Gastrocnemius medialis (tissue), 4 donors: ENCODE results near the gene PLXNA2.

Experiments used
- POLR2A ChIP-seq, 2 donors: fragments of 450-650 bp; IDR thresholded peaks; one replicate each; pipeline ENCODE4 v1.6.1; 2017; ENCODE audit warnings: antibody characterized with exemption in 2 of 2, mild to moderate bottlenecking in 2 of 2, moderate library complexity in 2 of 2
- TF ChIP-seq, protein P1 (sequence below), 5 experiments: fragments of 450-650 bp in 3 of 5; fragments of 200-600 bp in 2 of 5; sonication (generic) in 2 of 5; IDR thresholded peaks in 4 of 5; conservative IDR thresholded peaks in 1 of 5; 1 replicate in 4 of 5; 2 replicates in 1 of 5; pipeline ENCODE4 v1.5.1; 2016 to 2019; ENCODE audit warnings: antibody characterized with exemption in 5 of 5, mild to moderate bottlenecking in 3 of 5, moderate library complexity in 3 of 5

DNA sequence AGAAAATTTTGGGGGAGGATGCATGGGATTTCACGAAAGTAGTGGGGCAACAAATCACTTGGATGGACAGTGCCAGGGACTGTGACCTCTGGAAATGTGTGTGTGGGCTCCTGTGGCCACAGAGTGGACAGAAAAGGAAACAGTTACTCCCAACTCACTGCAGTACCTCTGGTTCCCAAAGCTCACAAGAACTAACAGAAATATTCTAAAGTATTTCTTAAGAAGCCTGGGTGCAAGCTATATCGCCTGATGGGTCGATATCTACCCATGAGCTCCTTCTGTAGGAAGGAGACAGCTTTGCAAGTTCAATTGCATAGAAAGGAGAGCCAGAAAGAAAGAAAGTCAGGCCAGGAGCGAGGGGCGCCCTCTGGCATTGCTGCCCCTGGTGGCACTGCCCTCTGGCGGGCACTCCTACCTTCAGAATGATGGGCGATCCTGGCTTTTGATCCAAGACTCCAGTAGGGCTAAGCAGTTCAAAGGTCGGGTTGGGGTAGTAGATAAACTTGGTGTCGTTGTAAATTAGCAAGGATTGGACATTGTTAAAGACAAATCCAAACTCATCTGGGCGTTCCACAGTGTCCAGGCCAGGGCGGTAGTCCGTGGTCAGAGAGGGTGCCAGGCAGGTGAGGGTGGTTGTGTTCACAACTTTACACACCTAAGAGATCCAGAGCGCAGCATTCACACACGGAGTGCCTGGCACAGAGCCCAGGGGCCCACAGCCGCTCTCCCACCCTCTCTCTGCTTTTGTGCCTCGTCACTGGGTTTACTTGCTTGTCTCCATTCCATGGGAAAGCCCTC lies 198.5 kb downstream of the PLXNA2 start:
- TF ChIP-seq, protein P1, sequence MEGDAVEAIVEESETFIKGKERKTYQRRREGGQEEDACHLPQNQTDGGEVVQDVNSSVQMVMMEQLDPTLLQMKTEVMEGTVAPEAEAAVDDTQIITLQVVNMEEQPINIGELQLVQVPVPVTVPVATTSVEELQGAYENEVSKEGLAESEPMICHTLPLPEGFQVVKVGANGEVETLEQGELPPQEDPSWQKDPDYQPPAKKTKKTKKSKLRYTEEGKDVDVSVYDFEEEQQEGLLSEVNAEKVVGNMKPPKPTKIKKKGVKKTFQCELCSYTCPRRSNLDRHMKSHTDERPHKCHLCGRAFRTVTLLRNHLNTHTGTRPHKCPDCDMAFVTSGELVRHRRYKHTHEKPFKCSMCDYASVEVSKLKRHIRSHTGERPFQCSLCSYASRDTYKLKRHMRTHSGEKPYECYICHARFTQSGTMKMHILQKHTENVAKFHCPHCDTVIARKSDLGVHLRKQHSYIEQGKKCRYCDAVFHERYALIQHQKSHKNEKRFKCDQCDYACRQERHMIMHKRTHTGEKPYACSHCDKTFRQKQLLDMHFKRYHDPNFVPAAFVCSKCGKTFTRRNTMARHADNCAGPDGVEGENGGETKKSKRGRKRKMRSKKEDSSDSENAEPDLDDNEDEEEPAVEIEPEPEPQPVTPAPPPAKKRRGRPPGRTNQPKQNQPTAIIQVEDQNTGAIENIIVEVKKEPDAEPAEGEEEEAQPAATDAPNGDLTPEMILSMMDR (IDR thresholded peaks at IDR 0.05 in 4 of 5, conservative IDR thresholded peaks at IDR 0.05 in 1 of 5), result peak in 2 of 5 experiments; percentile 19 to 39
- no peak for TF ChIP-seq POLR2A (IDR thresholded peaks at IDR 0.05)
